PC-3 (cell line): ENCODE results near the gene ARHGEF28.

Experiments
- CTCF ChIP-seq: fragments of 300-600 bp; sonication (generic); conservative IDR thresholded peaks from 2 replicates; pipeline ENCODE4 v1.5.1; 2017; ENCODE audit warnings: antibody characterized with exemption, low read depth, mild to moderate bottlenecking, low read length
- EZH2 ChIP-seq: fragments of 300-600 bp; sonication (generic); IDR thresholded peaks from one replicate; pipeline ENCODE4 v1.6.1; 2017; ENCODE audit warnings: antibody characterized with exemption, mild to moderate bottlenecking, low read length; ENCODE audit not compliant: unreplicated experiment

- TF ChIP-seq EZH2 (no peak), CTCF (no peak)
These were observed 322.7 kb downstream of the ARHGEF28 start for GRCh38 chr5:73948720-73949119.
